Peyer's patch (tissue), 4 donors: Measurements from ENCODE around the gene BRI3BP.

Experiments
- CTCF ChIP-seq, 6 experiments: fragments of 450-650 bp in 4 of 6; fragments of 200-600 bp in 2 of 6; sonication (generic) in 1 of 6; IDR thresholded peaks; one replicate each; pipeline ENCODE4 v1.5.1; 2017 to 2019; ENCODE audit warnings: antibody characterized with exemption in 6 of 6, mild to moderate bottlenecking in 3 of 6, moderate library complexity in 1 of 6
- POLR2A ChIP-seq, 2 donors: fragments of 450-650 bp; IDR thresholded peaks; one replicate each; pipeline ENCODE4 v1.5.1; 2017; ENCODE audit warnings: antibody characterized with exemption in 2 of 2, mild to moderate bottlenecking in 2 of 2, moderate library complexity in 2 of 2

GRCh38 chr12:124964251-124964650, 29.2 kb upstream of the BRI3BP start:
- no peak for TF ChIP-seq CTCF (IDR thresholded peaks at IDR 0.05)
- TF ChIP-seq POLR2A (IDR thresholded peaks at IDR 0.05) = no peak
